GM23338 (cell line): ENCODE data around the gene SCART1. TPM values are rescaled to one million over a fixed set of nuclear protein-coding genes. Genes with fewer than 3 reads are reported as not detected.

Experiments used
- ATAC-seq: fragments of 200-7000 bp; cut with Tn5 transposase; 3 replicates; pipeline ENCODE4 v1.9.1; 2020
- DNase-seq: peaks from one replicate; pipeline ENCODE4 v3.0.0-alpha.2; 2015; ENCODE audit warnings: low spot score
- H2AFZ ChIP-seq: fragments of 200-600 bp; sonication (generic); 2 replicates; pipeline ENCODE4 v1.8.0; 2016; ENCODE audit warnings: antibody characterized with exemption, mild to moderate bottlenecking, moderate library complexity
- H3F3A ChIP-seq: fragments of 200-600 bp; sonication (generic); replicated peaks from 2 replicates; pipeline ENCODE4 v1.8.0; 2017; ENCODE audit warnings: antibody characterized with exemption, mixed run types, low read depth
- H3K27ac ChIP-seq: fragments of 200-600 bp; sonication (generic); 2 replicates; pipeline ENCODE4 v1.6.1; 2016; ENCODE audit warnings: low read depth
- H3K27me3 ChIP-seq: fragments of 200-600 bp; sonication (generic); 2 replicates; pipeline ENCODE4 v1.8.0; 2016; ENCODE audit warnings: mild to moderate bottlenecking, mixed run types, moderate library complexity; ENCODE audit not compliant: insufficient read depth
- H3K36me3 ChIP-seq: fragments of 200-600 bp; sonication (generic); 2 replicates; pipeline ENCODE4 v1.8.0; 2016; ENCODE audit warnings: mild to moderate bottlenecking; ENCODE audit not compliant: insufficient read depth
- H3K4me1 ChIP-seq: fragments of 200-600 bp; sonication (generic); 2 replicates; pipeline ENCODE4 v1.8.0; 2016; ENCODE audit warnings: mild to moderate bottlenecking, moderate library complexity; ENCODE audit not compliant: insufficient read depth
- H3K4me2 ChIP-seq: fragments of 200-600 bp; sonication (generic); 2 replicates; pipeline ENCODE4 v1.7.1; 2017; ENCODE audit warnings: mixed run types
- H3K4me3 ChIP-seq: fragments of 200-600 bp; sonication (generic); 2 replicates; pipeline ENCODE4 v1.6.1; 2016; ENCODE audit warnings: mixed run types
- H3K79me2 ChIP-seq: fragments of 200-600 bp; sonication (generic); replicated peaks from 2 replicates; pipeline ENCODE4 v1.8.0; 2017; ENCODE audit warnings: mild to moderate bottlenecking; ENCODE audit not compliant: insufficient read depth
- H3K9me2 ChIP-seq: fragments of 200-600 bp; sonication (generic); 2 replicates; pipeline ENCODE4 v1.8.0; 2017; ENCODE audit not compliant: insufficient read depth
- H4K20me1 ChIP-seq: fragments of 200-600 bp; sonication (generic); replicated peaks from 2 replicates; pipeline ENCODE4 v1.8.0; 2017; ENCODE audit warnings: mild to moderate bottlenecking; ENCODE audit not compliant: insufficient read depth
- H3K27ac Mint-ChIP-seq: 2 replicates; pipeline ENCODE4 v1.8.0; 2020; ENCODE audit warnings: inconsistent platforms, mild to moderate bottlenecking, moderate library complexity, mixed read lengths
- H3K27me3 Mint-ChIP-seq: 3 replicates; pipeline ENCODE4 v1.8.0; 2022; ENCODE audit warnings: low read depth, mild to moderate bottlenecking, moderate library complexity, mixed read lengths, inconsistent platforms; ENCODE audit not compliant: insufficient read depth, poor library complexity
- H3K36me3 Mint-ChIP-seq: 3 replicates; pipeline ENCODE4 v1.8.0; 2021; ENCODE audit warnings: low read depth, mild to moderate bottlenecking, inconsistent platforms, moderate library complexity, mixed read lengths
- H3K4me1 Mint-ChIP-seq: 3 replicates; pipeline ENCODE4 v1.8.0; 2020; ENCODE audit warnings: mild to moderate bottlenecking, inconsistent platforms, mixed read lengths
- H3K4me3 Mint-ChIP-seq: 3 replicates; pipeline ENCODE4 v1.8.0; 2021; ENCODE audit warnings: moderate library complexity, mild to moderate bottlenecking, inconsistent platforms, mixed read lengths
- H3K9me3 Mint-ChIP-seq: 3 replicates; pipeline ENCODE4 v1.8.0; 2020; ENCODE audit warnings: moderate library complexity, mild to moderate bottlenecking, inconsistent platforms, mixed read lengths
- CREB1 ChIP-seq: fragments of 250-450 bp; sonication (Bioruptor Pico); IDR thresholded peaks from 2 replicates; pipeline ENCODE4 v1.5.0; 2020; ENCODE audit warnings: low read depth, mild to moderate bottlenecking, moderate library complexity
- EZH2 ChIP-seq: fragments of 200-600 bp; sonication (generic); IDR thresholded peaks from one replicate; pipeline ENCODE4 v1.8.0; 2017; ENCODE audit warnings: antibody characterized with exemption, mild to moderate bottlenecking, low read depth; ENCODE audit not compliant: unreplicated experiment
- EZH2phosphoT487 ChIP-seq: fragments of 200-600 bp; sonication (generic); IDR thresholded peaks from one replicate; pipeline ENCODE4 v1.8.1; 2018; ENCODE audit warnings: antibody characterized with exemption; ENCODE audit not compliant: unreplicated experiment
- JUNB ChIP-seq: IDR thresholded peaks from one replicate; pipeline ENCODE4 v1.6.1; 2016; ENCODE audit warnings: antibody characterized with exemption; ENCODE audit not compliant: unreplicated experiment
- NANOG ChIP-seq: IDR thresholded peaks from 2 replicates; pipeline ENCODE4 v1.6.1; 2016; ENCODE audit warnings: antibody characterized with exemption, borderline replicate concordance
- POLR2AphosphoS5 ChIP-seq: IDR thresholded peaks from 2 replicates; pipeline ENCODE4 v1.6.1; 2016; ENCODE audit warnings: antibody characterized with exemption, low read depth
- STAT1 ChIP-seq: IDR thresholded peaks from one replicate; pipeline ENCODE4 v1.6.1; 2016; ENCODE audit warnings: antibody characterized with exemption; ENCODE audit not compliant: unreplicated experiment
- ZNF114 ChIP-seq: fragments of 250-450 bp; sonication (Bioruptor Pico); IDR thresholded peaks from 2 replicates; pipeline ENCODE4 v1.5.0; 2020; ENCODE audit warnings: mild to moderate bottlenecking, moderate library complexity
- ZNF331 ChIP-seq: fragments of 250-450 bp; sonication (Bioruptor Pico); IDR thresholded peaks from 2 replicates; pipeline ENCODE4 v1.5.0; 2020; ENCODE audit warnings: low read depth, mild to moderate bottlenecking, moderate library complexity
- polyA plus RNA-seq: library from polyadenylated mRNA; unstranded; fragments of >200 nt; fragmentation: Nextera tagmentation; extraction: Ambion mirVana; gene quantifications from 2 replicates; pipeline ENCODE4 v1.2.1, GENCODE V29; 2016
- total RNA-seq: library from RNA; depleted of rRNA; stranded (reverse); fragments of >200 nt; shearing (Covaris generic); gene quantifications from 2 replicates; pipeline ENCODE4 v1.2.3, GENCODE V29; 2014
- TF ChIP-seq, protein P1 (sequence below): IDR thresholded peaks from one replicate; pipeline ENCODE4 v1.6.1; 2018; ENCODE audit warnings: antibody characterized with exemption; ENCODE audit not compliant: unreplicated experiment
- TF ChIP-seq, protein P2 (sequence below), 2 experiments: fragments of 200-600 bp in 1 of 2; sonication (generic) in 1 of 2; conservative IDR thresholded peaks; 2 replicates each; pipeline versions ENCODE4 v1.5.1 to v1.6.1; 2016 to 2017; ENCODE audit warnings: antibody characterized with exemption in 2 of 2, low read depth in 2 of 2, mild to moderate bottlenecking in 2 of 2, moderate library complexity in 1 of 2
- TF ChIP-seq, protein P3 (sequence below): IDR thresholded peaks from 2 replicates; pipeline ENCODE4 v1.6.1; 2016; ENCODE audit warnings: antibody characterized with exemption

SCART1 gene
- total and polyA plus RNA-seq, 2 experiments from 2014 or later: 0.59 TPM; not detected in 1

DNA sequence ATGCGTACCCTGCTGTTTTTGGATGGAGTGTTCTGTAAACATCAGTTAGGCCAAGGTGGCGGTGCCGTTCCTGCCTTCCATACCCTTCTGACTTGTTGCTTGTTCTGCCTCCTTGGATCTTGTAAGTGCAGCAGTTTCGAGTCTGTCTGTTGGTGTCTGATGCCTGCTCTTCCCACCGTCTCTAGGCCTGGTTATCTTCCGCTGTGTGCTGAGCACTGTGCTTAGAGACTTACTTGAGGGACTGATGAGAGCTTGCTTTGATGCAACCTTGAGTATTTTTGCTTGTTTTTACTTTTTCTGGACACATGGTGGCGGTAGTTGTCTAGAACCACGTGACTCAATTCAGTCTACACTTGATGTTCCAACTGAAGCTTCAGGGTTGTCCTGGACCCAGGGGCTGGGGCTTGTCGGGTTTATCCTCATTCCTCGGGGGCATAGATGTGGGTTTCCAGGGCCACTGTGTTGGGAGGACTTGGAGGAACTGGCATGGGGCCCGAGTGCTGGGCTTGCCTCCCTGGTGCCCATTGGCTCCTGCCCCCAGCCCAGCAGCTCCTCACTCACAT is 15.0 kb upstream of the SCART1 start:
- no peaks in the 10 kb centered on the region for H3K27me3 ChIP-seq
- H3K9me3 Mint-ChIP-seq: peaks cover 77% of the 10 kb centered on the region
- no peaks in the 10 kb centered on the region for H3K4me1 Mint-ChIP-seq
- H4K20me1 ChIP-seq: no peaks in the 10 kb centered on the region
- no peaks in the 10 kb centered on the region for H3K9me2 ChIP-seq
- ATAC-seq: no peak
- H3K36me3 Mint-ChIP-seq: peaks cover 21% of the 10 kb centered on the region
- H3K4me2 ChIP-seq: no peak overlapping the region
- H3K79me2 ChIP-seq: no peaks in the 10 kb centered on the region
- peaks cover 3% of the 10 kb centered on the region for H3K27me3 Mint-ChIP-seq
- H3F3A ChIP-seq: no peaks in the 10 kb centered on the region
- H3K4me3 Mint-ChIP-seq: no peak overlapping the region
- no peak overlapping the region for H2AFZ ChIP-seq
- H3K27ac ChIP-seq: no peak overlapping the region
- H3K27ac Mint-ChIP-seq: no peak overlapping the region
- H3K36me3 ChIP-seq: no peaks in the 10 kb centered on the region
- TF ChIP-seq, protein P1, sequence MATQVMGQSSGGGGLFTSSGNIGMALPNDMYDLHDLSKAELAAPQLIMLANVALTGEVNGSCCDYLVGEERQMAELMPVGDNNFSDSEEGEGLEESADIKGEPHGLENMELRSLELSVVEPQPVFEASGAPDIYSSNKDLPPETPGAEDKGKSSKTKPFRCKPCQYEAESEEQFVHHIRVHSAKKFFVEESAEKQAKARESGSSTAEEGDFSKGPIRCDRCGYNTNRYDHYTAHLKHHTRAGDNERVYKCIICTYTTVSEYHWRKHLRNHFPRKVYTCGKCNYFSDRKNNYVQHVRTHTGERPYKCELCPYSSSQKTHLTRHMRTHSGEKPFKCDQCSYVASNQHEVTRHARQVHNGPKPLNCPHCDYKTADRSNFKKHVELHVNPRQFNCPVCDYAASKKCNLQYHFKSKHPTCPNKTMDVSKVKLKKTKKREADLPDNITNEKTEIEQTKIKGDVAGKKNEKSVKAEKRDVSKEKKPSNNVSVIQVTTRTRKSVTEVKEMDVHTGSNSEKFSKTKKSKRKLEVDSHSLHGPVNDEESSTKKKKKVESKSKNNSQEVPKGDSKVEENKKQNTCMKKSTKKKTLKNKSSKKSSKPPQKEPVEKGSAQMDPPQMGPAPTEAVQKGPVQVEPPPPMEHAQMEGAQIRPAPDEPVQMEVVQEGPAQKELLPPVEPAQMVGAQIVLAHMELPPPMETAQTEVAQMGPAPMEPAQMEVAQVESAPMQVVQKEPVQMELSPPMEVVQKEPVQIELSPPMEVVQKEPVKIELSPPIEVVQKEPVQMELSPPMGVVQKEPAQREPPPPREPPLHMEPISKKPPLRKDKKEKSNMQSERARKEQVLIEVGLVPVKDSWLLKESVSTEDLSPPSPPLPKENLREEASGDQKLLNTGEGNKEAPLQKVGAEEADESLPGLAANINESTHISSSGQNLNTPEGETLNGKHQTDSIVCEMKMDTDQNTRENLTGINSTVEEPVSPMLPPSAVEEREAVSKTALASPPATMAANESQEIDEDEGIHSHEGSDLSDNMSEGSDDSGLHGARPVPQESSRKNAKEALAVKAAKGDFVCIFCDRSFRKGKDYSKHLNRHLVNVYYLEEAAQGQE: no peak
- TF ChIP-seq, protein P2, sequence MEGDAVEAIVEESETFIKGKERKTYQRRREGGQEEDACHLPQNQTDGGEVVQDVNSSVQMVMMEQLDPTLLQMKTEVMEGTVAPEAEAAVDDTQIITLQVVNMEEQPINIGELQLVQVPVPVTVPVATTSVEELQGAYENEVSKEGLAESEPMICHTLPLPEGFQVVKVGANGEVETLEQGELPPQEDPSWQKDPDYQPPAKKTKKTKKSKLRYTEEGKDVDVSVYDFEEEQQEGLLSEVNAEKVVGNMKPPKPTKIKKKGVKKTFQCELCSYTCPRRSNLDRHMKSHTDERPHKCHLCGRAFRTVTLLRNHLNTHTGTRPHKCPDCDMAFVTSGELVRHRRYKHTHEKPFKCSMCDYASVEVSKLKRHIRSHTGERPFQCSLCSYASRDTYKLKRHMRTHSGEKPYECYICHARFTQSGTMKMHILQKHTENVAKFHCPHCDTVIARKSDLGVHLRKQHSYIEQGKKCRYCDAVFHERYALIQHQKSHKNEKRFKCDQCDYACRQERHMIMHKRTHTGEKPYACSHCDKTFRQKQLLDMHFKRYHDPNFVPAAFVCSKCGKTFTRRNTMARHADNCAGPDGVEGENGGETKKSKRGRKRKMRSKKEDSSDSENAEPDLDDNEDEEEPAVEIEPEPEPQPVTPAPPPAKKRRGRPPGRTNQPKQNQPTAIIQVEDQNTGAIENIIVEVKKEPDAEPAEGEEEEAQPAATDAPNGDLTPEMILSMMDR (conservative IDR thresholded peaks at IDR 0.05; ENCODE audit: low read depth in 2 of 2): peak; percentile 40 to 52
- no peak for TF ChIP-seq STAT1
- no peak overlapping the region for H3K4me3 ChIP-seq
- H3K4me1 ChIP-seq: no peaks in the 10 kb centered on the region
- DNase-seq: peak; percentile 38

DNA sequence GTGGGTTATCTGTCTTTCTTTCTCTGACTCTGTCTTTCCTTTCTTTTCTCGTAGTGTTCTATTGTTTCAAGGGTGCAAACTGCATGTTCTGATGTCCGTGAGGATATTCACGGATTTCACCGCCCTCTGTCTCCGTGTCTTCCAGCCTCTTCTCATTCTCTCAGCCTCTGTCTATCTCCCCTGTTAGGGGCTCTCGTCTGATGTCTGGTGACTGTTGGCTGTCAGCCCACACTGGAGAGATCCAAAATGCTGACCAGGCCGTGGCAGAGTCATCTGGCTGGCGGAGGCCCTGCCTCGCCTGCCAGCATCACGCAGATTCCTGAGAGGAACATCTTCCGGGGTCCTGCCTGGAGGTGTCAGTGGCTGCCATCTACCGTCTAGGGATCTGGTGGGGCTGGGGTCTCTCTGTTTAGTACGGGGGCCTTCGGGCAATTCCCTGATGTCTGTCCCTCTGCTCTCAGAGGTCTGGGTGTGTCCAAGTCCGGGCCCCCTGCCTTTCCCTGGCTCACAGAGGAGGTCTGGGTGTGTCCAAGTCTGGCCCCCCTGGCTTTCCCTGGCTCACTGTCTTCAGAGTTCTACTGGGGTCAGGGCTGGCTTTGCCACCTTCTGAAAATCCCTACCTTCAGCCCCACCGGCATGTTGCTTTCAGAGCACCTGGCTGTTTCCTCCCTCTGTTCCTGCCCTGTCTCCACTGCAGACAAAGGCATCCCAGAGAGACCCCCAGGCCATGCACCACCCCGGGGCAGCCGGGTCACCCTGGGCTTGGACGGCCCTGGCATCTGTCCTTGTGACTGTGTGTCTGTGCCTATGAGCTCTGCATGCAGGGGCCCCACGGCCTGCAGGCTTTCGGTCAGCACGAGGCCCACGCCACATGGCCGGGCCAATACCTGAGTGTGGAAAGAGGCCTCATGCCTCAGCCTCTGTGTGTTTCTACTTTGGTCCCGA is 14.0 kb upstream of the SCART1 start:
- TF ChIP-seq CREB1 (no peak), ZNF114 (no peak), POLR2AphosphoS5 (no peak), ZNF331 (CRISPR knock-in tag) (no peak), JUNB (no peak), EZH2phosphoT487 (no peak), STAT1 (no peak), EZH2 (no peak), NANOG (no peak)
- TF ChIP-seq, protein P3, sequence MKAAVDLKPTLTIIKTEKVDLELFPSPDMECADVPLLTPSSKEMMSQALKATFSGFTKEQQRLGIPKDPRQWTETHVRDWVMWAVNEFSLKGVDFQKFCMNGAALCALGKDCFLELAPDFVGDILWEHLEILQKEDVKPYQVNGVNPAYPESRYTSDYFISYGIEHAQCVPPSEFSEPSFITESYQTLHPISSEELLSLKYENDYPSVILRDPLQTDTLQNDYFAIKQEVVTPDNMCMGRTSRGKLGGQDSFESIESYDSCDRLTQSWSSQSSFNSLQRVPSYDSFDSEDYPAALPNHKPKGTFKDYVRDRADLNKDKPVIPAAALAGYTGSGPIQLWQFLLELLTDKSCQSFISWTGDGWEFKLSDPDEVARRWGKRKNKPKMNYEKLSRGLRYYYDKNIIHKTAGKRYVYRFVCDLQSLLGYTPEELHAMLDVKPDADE: no peak
- no peaks in the 10 kb centered on the region for H4K20me1 ChIP-seq
- H3K27me3 Mint-ChIP-seq: peaks cover 3% of the 10 kb centered on the region
- H3K27ac ChIP-seq: no peak overlapping the region
- no peak overlapping the region for H3K4me3 ChIP-seq
- no peaks in the 10 kb centered on the region for H3K9me2 ChIP-seq
- H3K4me1 ChIP-seq: no peaks in the 10 kb centered on the region
- no peaks in the 10 kb centered on the region for H3K4me1 Mint-ChIP-seq
- no peaks in the 10 kb centered on the region for H3K36me3 ChIP-seq
- no peak overlapping the region for H3K4me3 Mint-ChIP-seq
- no peaks in the 10 kb centered on the region for H3K27me3 ChIP-seq
- no peaks in the 10 kb centered on the region for H3F3A ChIP-seq
- DNase-seq (no peak), ATAC-seq (no peak)
- H3K27ac Mint-ChIP-seq: no peak overlapping the region
- no peak overlapping the region for H3K4me2 ChIP-seq
- no peak overlapping the region for H2AFZ ChIP-seq
- H3K79me2 ChIP-seq: no peaks in the 10 kb centered on the region
- H3K9me3 Mint-ChIP-seq: peaks cover 81% of the 10 kb centered on the region
- peaks cover 21% of the 10 kb centered on the region for H3K36me3 Mint-ChIP-seq
